Endometrium (tissue), 2 donors: ENCODE data around the gene MCM3AP.

Experiments used
- FAIRE-seq: peaks from 2 replicates; lab custom pipeline; 2012; peaks lifted over from hg19 to GRCh38; lab: Jason Lieb, UNC
- donor health status: control.
- donor health status: control.

MCM3AP gene

GRCh38 chr21:46285206-46285661 lies at the start of gene MCM3AP:
TSS of gene MCM3AP (minus strand) at chr21:46285611. CDS start at chr21:46285286, 325 bp downstream.
- FAIRE-seq: no peak

GRCh38 chr21:46334351-46335140 lies 49.1 kb upstream of the MCM3AP start:
- no peak for FAIRE-seq

GRCh38 chr21:46329796-46330195 lies 44.4 kb upstream of the MCM3AP start:
- no peak for FAIRE-seq

GRCh38 chr21:46328151-46328550 lies 42.7 kb upstream of the MCM3AP start:
- no peak for FAIRE-seq

- no peak for FAIRE-seq
Observed at GRCh38 chr21:46327711-46328110, 42.3 kb upstream of the MCM3AP start.

- no peak for FAIRE-seq
Observed at GRCh38 chr21:46326110-46326703, 40.8 kb upstream of the MCM3AP start.

GRCh38 chr21:46325073-46325912 lies 39.9 kb upstream of the MCM3AP start:
- FAIRE-seq: no peak

GRCh38 chr21:46324390-46325072 lies 39.1 kb upstream of the MCM3AP start:
- FAIRE-seq: no peak

- no peak for FAIRE-seq
Observed at GRCh38 chr21:46323710-46324389, 38.4 kb upstream of the MCM3AP start, which contains the start of the genes C21orf58 and PCNT. TSS of gene C21orf58 (minus strand) at chr21:46323870. CDS start at chr21:46322738, 1,132 bp downstream. TSS of gene PCNT (plus strand) at chr21:46324156. CDS start at chr21:46324229, 73 bp downstream.

- no peak for FAIRE-seq
Observed at GRCh38 chr21:46323227-46323709, 37.9 kb upstream of the MCM3AP start.

- FAIRE-seq: no peak
Observed at GRCh38 chr21:46322351-46323226, 37.2 kb upstream of the MCM3AP start.

- FAIRE-seq: no peak
Observed at GRCh38 chr21:46320331-46320801, 35.0 kb upstream of the MCM3AP start.

GRCh38 chr21:46319186-46319585 lies 33.8 kb upstream of the MCM3AP start:
- FAIRE-seq: no peak

- no peak for FAIRE-seq
Observed at GRCh38 chr21:46318464-46318845, 33.0 kb upstream of the MCM3AP start.

- FAIRE-seq: no peak
Observed at GRCh38 chr21:46317710-46318463, 32.5 kb upstream of the MCM3AP start.

- no peak for FAIRE-seq
Observed at GRCh38 chr21:46316708-46317324, 31.4 kb upstream of the MCM3AP start.

GRCh38 chr21:46314441-46315020 lies 29.1 kb upstream of the MCM3AP start:
- no peak for FAIRE-seq

GRCh38 chr21:46312949-46313348 lies 27.5 kb upstream of the MCM3AP start:
- FAIRE-seq: no peak
